Measurements from ENCODE around the gene RARB.

GRCh38 chr3:25445731-25446130 lies 17.7 kb downstream of the RARB start:
- TF ChIP-seq PPARA (CRISPR knock-in tag; IDR thresholded peaks at IDR 0.05; ENCODE audit: borderline replicate concordance) (no peak), RARB (CRISPR knock-in tag; IDR thresholded peaks at IDR 0.05) (no peak)

All from SK-N-SH treated with all-trans-retinoic acid at 6 μM for 48 hours (cell line).